GM18498 (cell line): ENCODE measurements around the gene TNPO2.
A peak's percentile ranks its signal among the peaks of the same experiment; 100 is the strongest.
"Not testable (repeated sequence)": the region's sequence is repeated elsewhere in the genome, so short reads cannot be mapped to it uniquely, and the experiment has no call there.

Experiments used
- ATAC-seq: cut with Tn5 transposase; IDR thresholded peaks from one replicate; pipeline ENCODE4 v1.9.1; 2021; ENCODE audit warnings: mild to moderate bottlenecking, moderate library complexity; ENCODE audit not compliant: unreplicated experiment

TNPO2 gene

GRCh38 chr19:12706332-12706718 is 17.4 kb downstream of the TNPO2 start:
- no peak for ATAC-seq

DNA sequence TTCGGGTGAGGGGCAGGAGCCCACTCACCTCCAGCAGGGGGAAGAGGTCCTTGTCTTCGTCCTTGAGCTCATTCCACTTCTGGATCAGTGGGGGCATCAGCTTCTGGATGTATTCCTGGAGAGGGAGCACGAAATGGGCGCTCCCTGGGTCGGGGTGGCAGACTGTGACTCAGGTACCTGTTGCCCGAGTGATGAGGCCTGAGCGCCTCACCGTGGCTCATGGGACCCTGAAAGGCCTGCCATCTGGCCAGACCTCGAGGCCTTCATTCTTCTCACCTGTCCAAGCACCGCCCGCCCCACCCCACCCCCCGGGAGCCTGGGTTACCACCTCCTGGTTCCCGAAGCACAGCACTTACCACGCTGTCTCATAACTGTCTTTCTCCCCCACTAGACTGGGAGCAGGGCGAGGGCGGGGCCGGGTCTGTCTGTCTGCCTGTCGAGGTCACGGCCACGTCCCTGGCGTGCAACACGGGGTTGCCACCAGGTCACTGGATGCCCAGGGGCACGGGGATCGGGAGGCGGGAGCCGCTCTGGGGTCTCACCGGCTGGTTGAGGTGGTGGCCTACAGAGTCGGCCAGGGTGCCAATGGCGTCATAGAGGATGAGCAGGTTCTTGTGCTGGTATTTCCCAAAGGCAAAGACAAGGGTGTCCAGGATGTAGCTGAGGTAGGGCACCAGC is 17.9 kb downstream of the TNPO2 start:
- no peak for ATAC-seq

DNA sequence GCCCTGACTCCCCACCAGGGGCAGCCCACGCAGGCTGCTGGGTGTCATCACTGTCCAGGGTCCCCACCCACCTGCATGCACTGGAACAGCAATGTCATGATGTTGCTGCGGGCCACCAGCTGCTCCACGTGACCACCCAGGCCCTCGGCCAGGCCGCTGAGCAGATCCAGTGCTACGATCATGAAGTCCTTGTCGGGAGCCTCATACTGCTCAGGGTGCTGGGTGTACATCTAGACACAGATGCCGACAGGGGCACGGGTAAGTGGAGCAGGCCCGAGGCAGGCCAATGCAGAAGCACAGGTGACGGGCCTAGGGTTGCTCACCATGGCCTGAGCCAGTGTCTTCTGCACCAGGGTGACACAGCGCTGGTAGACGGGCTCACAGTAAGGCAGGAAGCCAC is 18.6 kb downstream of the TNPO2 start:
- ATAC-seq, result no peak

GRCh38 chr19:12703046-12703445 is 20.7 kb downstream of the TNPO2 start:
- ATAC-seq, result no peak

DNA sequence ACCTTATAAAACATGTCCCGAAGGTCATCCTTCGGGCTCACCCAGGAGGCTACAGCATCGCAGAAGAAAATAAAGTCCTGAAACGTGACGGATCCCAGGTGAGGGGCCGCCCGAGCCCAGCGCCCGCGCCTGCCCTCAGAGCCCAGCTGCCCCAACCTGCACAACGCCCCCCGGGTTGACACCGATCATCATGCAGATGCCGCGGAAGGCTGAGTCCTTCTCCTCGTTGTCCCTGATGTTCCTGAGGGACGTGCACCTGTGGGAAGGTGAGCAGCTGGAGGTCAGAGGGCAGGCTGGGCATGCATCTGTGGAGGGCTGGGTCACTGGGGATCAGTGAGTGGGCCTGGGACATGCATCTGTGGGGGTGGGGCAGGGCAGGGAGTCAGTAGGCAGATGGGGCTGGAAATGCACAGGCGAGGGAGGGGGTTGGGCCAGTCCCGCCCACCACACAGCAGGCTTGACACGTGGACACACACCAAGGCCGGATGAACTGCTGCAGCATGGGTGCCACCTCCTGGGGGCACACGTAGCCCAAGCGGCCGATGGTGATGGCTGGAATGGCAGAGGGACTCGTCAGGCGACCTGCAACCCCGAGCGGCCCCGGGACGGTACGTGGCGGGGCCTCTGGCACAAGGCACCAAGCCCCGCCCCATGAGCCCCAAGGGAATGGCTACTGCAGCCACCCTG is 22.0 kb downstream of the TNPO2 start:
- ATAC-seq, result no peak

DNA sequence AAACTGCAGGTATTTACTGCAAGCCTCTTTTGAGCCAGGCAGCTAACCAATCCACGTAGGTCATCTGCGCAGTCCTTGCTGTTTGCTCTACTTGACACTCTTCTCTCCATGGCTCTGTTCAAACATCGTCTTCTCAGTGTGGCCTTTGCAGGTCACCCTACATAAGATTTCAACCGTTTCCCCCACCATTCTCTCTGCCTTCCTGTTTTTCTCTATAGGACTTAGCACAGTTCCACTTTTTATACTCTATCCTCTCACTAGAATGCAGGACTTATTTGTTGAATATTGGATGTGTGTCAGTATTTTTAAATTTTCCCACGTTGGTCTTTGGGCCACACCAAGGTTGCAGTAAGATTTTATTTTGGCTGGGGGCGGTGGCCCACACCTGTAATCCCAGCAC is 25.6 kb downstream of the TNPO2 start:
- ATAC-seq, result no peak

- not testable (repeated sequence) for ATAC-seq
Observed at GRCh38 chr19:12697425-12697824, 26.3 kb downstream of the TNPO2 start.

DNA sequence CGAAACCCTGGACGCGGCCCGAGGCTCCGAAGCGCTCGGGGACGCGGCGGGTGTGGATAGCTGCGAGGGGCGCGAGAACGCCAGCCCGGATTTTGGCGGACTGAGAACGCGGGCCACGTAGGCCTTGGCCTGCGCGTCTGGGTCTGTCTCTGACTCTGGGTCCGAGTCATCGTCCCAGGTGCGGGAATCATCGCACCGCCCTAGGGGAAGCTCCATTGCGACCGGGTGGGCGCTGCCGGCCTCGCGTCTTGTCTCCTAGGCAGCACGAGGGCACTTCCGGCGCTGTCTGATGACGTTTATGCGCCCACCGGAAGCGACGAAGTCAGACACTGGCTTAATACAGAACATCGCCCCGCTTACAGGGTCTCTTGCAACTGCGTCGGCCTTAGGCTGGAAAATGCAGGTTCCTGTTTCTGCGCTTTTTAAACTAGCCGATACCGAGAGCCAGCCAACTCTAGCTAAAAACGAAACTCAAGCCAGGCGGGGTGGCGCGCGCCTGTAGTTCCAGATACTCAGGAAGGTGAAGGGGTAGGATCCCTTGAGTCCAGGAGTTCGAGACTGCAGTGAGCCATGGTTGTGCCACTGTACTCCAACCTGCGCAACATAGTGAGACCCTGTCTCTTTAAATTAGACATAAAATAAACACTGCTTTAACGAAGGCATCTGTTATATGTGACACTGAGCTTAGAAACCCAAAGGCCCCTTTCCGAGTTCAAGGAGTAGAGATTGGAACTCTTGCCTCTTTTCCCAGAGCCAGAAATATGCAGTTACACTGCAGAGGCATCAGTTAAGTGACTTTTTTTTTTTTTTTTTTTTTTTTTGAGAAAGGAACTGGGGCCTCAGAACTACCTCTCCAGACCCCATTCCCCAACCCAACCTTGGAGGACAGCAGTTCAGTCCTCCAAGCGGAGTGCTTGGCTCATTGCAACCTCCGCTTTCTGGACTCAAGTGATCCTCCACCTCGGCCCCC is 27.1 kb downstream of the TNPO2 start, which contains the start of gene FBXW9:
Gene FBXW9 (minus strand): TSS at position 266 of the 970 bp plus-strand sequence. CDS start 50 bp downstream, at position 216.
- peak; percentile 75 for ATAC-seq

DNA sequence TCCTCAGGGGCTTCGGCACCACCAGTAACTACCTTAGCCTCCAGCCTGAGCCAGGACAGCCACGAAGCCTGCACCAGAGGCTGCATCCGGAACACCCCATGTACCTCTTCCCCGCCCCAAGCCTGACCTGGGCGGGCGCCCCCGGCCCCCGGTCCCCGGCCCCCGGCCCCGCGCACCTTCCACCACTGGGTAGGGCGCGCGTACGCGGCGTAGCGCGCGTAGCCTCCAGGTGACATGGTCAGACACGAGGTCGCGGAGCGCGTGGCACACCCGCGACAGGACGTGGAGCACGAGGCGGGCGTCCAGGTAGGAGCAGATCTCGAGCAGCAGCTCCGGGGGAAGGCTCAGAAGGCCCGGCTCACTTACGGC is 27.8 kb downstream of the TNPO2 start:
- ATAC-seq, result peak; percentile 26

GRCh38 chr19:12695514-12695913 is 28.2 kb downstream of the TNPO2 start:
- ATAC-seq, result no peak

DNA sequence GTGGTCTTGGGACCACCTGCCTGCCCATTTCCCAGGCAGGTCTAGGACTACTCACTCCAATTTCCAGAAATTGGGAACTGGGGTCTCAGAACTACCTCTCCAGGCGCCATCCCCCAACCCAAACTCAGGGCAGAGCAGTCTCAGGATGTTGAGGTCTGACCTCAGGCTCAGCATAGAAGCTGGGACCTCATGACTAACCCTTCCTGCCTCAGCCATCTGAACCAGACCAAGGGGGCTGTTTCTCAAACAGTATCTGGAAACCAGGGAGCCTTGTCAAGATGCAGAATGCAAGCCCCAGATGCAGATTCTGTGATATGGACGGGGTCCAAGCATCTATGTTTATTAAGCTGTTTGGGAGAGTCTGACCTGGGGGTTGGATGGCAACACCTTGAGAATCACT is 28.6 kb downstream of the TNPO2 start:
- ATAC-seq, result no peak

DNA sequence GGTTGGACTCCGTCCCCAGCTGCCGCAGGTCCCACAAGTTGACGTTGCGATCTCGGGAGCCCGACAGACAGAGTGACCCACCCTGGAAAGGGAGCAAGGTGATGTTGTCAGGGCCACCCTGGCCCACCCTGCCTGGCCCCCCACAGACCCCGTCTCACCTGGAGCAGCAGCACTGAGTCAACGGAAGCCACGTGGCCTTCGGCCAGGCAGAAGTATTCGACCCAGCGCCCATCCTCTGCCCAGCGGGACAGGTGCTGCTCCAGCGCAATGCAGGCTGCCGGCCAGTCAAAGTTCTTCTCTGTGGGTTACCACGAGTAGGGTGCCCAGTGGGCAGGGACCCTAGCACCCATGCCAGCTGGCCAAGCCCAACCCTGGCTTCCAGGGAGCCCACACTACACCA is 29.1 kb downstream of the TNPO2 start:
- ATAC-seq, result no peak

DNA sequence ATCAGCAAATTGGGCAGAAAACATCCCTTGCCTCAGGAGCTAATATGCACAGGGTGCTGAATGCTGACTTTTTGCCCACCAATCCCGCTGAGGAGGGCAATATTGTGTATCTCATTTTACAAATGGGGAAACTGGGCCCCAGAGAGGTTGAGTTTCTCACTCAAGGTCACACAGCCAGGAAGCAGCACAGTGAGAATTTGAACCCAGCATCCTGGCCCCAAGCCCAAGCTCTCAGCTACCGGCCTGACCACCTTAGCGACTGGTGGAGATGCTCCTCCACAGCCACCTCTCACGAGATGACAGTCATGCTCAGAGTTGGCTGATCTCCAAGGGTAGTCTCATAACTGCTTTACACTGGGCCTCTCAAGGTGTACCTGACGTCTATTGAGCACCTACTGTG is 30.8 kb downstream of the TNPO2 start:
- no peak for ATAC-seq

DNA sequence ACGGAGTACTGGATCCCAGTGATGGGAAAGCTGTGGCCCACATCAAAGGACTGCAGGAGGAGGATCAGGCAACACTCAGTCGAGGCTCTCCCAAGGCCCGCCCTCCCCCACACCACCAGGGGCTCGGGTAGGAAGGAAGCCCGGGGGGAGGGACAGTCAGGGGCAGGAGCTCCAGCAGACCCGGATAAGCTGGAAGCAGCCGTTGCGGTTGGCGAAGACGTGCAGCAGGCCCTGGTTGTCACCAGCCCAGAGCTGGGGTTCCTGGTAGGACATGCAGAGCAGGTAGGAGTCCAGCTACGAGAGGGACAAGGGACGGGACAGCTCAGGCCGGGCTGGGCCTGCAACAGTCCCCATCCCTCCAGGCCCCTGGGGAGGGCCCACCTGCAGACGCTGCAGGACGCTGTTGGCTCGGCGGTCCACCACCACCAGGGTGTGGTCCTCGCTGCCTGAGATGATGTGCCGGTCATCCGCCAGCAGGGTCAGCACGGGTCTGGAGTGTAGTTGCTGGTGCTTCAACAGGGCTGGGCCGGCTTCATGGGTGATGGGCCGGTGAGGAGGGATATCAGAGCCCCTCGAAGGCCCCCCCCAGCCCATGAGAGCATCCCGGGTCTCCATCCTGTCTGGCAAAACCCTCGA is 34.0 kb downstream of the TNPO2 start:
- no peak for ATAC-seq

DNA sequence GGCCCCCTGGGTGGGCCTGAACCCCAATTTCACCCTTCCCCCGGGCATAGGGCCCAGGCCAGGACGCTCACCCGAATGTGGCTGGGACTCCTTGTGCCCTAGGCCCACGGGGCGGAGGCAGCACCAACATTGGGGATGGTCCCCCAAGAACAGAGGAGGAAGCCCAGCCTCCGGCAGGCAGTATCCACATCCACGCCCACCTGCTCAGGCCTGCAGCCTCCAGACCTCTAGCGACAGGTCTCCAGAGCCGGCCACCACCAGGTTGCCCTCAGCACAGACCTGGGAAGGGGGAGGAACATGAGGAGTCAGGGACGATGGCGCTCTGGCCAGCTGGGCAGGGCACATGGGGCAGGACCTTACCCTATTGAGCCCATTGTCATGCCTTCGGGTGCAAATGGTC is 34.7 kb downstream of the TNPO2 start:
- ATAC-seq, result no peak

- ATAC-seq, result no peak
Observed at GRCh38 chr19:12687496-12688196, 36.1 kb downstream of the TNPO2 start, which contains the start of gene GNG14. TSS of gene GNG14 (plus strand) at chr19:12687998. CDS start at chr19:12688049, 51 bp downstream.

GRCh38 chr19:12685831-12686230 is 37.9 kb downstream of the TNPO2 start:
- no peak for ATAC-seq

DNA sequence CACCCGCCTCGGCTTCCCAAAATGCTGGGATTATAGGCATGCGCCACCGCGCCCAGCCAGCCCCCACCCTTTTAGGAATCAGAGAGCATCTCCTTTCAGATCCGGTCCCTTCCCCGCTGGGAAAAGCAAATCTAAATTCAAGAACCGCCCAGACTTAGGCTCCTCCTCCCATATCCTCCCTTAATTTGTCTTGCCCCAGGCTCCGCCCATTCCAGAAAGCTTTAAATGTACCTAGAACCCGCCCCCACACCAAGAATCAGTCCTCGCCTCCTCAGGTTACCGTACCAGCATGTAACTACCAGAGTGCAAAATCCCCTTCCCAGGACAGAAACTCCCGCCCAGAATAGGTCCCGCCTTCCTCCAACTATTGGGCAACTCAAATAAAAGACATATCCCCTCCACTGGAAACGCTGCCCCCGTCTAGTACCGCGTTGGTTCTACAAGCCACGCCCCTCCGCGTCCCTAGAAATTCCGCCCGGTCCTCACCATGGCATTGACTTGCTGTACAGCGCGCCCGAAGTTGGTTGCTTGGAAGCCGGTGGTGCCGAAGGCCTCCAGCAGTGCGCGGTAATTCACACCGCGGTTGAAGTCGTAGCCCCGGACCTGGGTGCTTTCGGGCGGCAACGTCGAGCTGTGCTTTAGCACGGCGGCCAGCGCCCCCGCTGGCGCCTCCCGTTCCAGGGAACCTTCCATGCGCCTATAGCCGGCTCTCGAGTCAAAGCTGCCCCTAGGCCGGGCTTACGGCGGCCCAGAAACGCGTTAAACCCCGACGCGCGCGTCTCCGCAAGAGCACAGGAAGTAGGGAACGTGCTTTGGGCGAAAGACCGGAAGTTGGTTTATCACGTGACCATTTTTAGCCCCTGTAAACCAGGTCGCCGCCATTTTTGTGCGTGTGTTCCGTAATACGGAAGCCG is 42.4 kb downstream of the TNPO2 start, which contains the start of gene DHPS:
Gene DHPS (minus strand): TSS at position 807 of the 914 bp plus-strand sequence. CDS start 114 bp downstream, at position 693.
- ATAC-seq, result peak; percentile 65

GRCh38 chr19:12680034-12680433 is 43.7 kb downstream of the TNPO2 start:
- no peak for ATAC-seq
